Mononuclear cell (primary cell): ENCODE data around the gene COL7A1. TPM values are rescaled to one million over a fixed set of nuclear protein-coding genes. Genes with fewer than 3 reads are reported as not detected.

Experiments used
- H3K27me3 ChIP-seq: 2 replicates; pipeline ENCODE4 v1.6.0; 2011; ENCODE audit warnings: low read length, control low read depth; ENCODE audit not compliant: insufficient read depth
- H3K4me1 ChIP-seq: 2 replicates; pipeline ENCODE4 v1.5.1; 2011; ENCODE audit warnings: mild to moderate bottlenecking, low read length, control low read depth; ENCODE audit not compliant: insufficient read depth
- H3K4me3 ChIP-seq: 2 replicates; pipeline ENCODE4 v1.5.1; 2011; ENCODE audit warnings: mild to moderate bottlenecking, low read length, moderate library complexity
- H3K9me3 ChIP-seq: 2 replicates; pipeline ENCODE4 v1.5.1; 2011; ENCODE audit warnings: low read depth, mild to moderate bottlenecking, control low read depth, low read length
- total RNA-seq: library from RNA; depleted of rRNA; stranded (reverse); fragments of >200 nt; gene quantifications from one replicate; pipeline ENCODE4 v1.2.3, GENCODE V29; 2012

COL7A1 gene
- total RNA-seq, 1 donor = 0.10 TPM

DNA sequence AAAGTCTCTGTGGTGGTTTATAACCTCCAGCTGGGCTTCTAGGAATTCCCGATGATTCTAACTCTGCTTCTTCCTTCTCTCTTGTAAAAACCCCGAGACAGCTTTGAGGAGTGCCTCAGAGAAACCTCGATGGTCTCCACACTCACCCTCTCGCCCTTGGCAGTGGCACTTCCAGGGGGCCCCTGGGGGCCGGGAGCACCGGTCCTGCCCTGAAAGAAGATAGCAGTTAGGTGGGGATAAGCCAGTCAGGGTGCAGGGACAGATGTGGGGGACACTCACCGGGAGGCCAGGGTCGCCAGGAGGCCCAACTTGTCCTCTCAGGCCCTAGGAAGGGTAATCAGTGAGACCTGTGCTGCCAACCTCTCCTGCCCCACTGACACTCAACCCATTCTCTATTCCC lies 9.7 kb downstream of the COL7A1 start:
- Histone ChIP-seq H3K9me3 (no peaks in the 10 kb centered on the region), H3K4me1 (no peaks in the 10 kb centered on the region), H3K27me3 (no peaks in the 10 kb centered on the region), H3K4me3 (no peak overlapping the region)

DNA sequence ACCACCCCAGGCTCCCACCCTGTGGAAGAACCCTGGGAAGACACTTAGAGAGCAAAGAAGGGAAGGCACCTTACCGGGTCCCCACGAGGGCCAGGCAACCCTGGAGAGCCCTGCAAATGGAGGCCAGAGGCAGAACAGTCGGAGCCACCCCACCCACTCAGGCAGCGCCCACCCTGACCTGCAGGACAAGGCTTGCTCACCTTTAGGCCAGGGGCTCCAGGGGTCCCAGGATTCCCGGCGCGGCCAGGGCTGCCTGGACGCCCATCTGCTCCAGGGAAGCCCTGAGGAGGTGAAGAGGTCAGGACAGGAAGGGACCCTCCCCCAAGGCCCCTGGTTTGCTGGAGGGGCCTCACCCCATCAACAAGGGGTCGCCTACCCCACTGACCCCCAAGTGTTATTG lies 10.3 kb downstream of the COL7A1 start:
- Histone ChIP-seq H3K4me1 (no peaks in the 10 kb centered on the region), H3K4me3 (no peak overlapping the region), H3K9me3 (no peaks in the 10 kb centered on the region), H3K27me3 (no peaks in the 10 kb centered on the region)

DNA sequence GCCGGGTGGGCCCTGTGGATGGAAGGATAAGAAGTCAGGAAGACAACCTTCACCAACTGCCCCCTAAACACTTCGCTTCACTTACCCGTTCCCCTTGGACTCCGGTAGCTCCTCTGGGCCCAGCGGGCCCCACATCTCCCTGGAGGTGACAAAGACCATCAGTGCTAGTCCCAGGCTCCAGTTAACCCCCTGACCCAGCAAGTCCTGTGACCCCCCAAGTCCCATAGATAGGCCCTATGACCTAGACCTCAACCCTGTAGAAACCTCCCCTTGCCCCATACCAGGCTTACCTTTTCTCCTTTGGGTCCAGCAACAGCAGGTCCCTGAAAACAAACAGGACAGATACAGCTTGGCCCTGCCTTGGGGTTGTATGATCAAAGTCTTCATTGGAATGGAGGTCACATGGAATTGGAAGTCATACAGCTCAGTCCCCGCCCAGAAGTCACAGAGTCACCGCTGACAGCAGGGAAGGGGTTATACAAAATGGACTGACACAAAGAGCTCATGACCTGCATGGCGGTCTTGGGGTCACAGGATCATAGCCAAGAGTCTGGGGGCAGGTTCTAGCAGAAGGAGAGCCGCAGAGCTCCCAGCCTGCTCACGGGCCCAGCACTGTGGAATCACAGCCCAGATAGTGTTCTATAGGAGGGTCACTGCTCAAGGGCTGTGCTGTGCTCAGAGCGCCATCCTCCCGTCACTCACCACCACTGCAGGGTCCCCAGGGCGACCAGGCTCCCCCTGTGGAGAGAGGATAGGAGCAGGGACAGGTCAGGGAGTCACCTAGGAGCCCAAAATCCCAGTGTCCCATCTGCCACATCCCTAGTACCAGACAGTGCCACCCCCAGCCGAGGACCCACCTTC lies 13.3 kb downstream of the COL7A1 start:
- no peaks in the 10 kb centered on the region for H3K27me3 ChIP-seq
- H3K9me3 ChIP-seq = no peaks in the 10 kb centered on the region
- no peak overlapping the region for H3K4me3 ChIP-seq
- no peaks in the 10 kb centered on the region for H3K4me1 ChIP-seq

- no peaks in the 10 kb centered on the region for H3K9me3 ChIP-seq
- no peak overlapping the region for H3K4me3 ChIP-seq
- H3K27me3 ChIP-seq = no peaks in the 10 kb centered on the region
- no peaks in the 10 kb centered on the region for H3K4me1 ChIP-seq
Measured at GRCh38 chr3:48576647-48577046, 18.5 kb downstream of the COL7A1 start.

DNA sequence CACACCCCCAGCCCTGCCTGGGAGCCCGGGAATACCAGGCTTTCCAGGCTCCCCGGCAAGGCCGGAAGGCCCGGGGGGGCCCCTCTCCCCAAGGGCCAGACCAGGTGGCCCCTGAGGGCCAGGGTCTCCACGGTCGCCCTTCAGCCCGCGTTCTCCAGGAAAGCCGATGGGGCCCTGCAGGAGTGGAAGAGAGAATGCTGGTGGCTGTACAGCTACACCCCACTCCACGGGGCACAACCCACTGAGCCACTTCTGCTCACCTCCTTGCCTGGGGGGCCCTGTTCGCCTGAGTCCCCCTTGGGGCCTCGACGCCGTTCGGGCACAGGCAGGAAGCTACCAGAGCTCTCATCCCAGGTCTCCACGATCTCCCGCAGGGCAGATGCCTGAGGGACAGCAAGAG lies 19.8 kb downstream of the COL7A1 start:
- no peaks in the 10 kb centered on the region for H3K4me1 ChIP-seq
- no peak overlapping the region for H3K4me3 ChIP-seq
- H3K27me3 ChIP-seq = no peaks in the 10 kb centered on the region
- H3K9me3 ChIP-seq = no peaks in the 10 kb centered on the region

DNA sequence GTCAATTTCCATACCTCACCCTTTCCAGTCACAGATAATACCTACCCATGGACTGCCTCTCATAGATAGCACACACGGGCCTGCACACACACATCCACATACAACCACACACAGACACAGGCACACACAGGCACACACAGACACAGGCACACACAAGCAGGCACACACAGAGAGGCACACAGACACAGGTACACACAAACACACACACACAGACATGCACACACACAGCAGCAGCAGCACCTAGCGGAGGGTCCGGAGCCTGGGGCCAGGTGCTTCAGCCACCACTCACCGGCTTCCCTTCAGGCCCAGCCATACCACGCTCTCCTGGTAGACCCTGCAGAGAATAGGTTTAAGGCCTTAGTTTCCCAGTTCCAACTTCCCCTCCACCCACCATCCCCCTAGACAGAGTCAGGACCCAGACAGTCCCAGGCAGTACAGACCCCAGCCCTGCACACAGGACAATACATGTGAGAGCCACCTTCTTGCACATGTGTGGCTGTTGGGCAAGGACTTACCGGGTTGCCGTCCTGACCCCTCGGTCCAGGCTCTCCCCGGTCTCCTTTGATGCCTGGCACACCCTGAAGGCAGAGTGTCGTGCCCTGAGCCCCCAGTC lies 21.1 kb downstream of the COL7A1 start:
- H3K4me1 ChIP-seq = no peaks in the 10 kb centered on the region

GRCh38 chr3:48572517-48572916 lies 22.6 kb downstream of the COL7A1 start:
- H3K27me3 ChIP-seq = no peaks in the 10 kb centered on the region
- H3K4me1 ChIP-seq = no peaks in the 10 kb centered on the region
- H3K9me3 ChIP-seq = no peaks in the 10 kb centered on the region
- H3K4me3 ChIP-seq = no peak overlapping the region

More for the DNA sequence above, 21.1 kb downstream of the COL7A1 start:
- Histone ChIP-seq H3K4me3 (no peak overlapping the region), H3K27me3 (no peaks in the 10 kb centered on the region), H3K9me3 (no peaks in the 10 kb centered on the region)

- H3K4me1 ChIP-seq = no peaks in the 10 kb centered on the region
- no peaks in the 10 kb centered on the region for H3K27me3 ChIP-seq
- no peak overlapping the region for H3K4me3 ChIP-seq
Measured at GRCh38 chr3:48571938-48572337, 23.2 kb downstream of the COL7A1 start.

GRCh38 chr3:48569808-48570450 lies 25.2 kb downstream of the COL7A1 start:
- peaks cover 17% of the 10 kb centered on the region for H3K4me1 ChIP-seq
- no peaks in the 10 kb centered on the region for H3K9me3 ChIP-seq
- H3K27me3 ChIP-seq = no peaks in the 10 kb centered on the region

More at GRCh38 chr3:48571938-48572337, 23.2 kb downstream of the COL7A1 start:
- no peaks in the 10 kb centered on the region for H3K9me3 ChIP-seq

DNA sequence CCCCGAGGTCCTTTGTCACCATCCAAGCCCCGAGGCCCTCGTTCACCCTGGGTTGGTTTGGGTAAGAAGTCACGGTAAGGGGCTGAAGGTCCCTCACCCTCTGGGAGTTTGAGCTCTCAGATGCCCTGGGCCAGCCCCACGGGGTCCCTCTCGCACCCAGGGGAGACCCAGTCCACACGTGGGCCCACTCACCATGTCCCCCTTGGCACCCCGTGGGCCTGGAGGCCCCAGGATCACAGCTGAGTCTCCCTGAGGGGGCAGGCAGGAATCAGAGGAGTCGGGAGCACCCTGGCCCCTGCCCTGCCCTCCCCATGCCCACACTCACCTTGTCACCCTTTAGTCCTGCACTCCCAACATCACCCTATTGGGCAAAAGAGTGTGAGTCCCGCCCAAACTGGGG lies 25.7 kb downstream of the COL7A1 start:
- H3K4me3 ChIP-seq = no peak overlapping the region
- H3K27me3 ChIP-seq = no peaks in the 10 kb centered on the region
- H3K9me3 ChIP-seq = no peaks in the 10 kb centered on the region
- H3K4me1 ChIP-seq = peaks cover 22% of the 10 kb centered on the region

More at GRCh38 chr3:48569808-48570450, 25.2 kb downstream of the COL7A1 start:
- no peak overlapping the region for H3K4me3 ChIP-seq

GRCh38 chr3:48568476-48568875 lies 26.7 kb downstream of the COL7A1 start:
- no peaks in the 10 kb centered on the region for H3K27me3 ChIP-seq
- peaks cover 31% of the 10 kb centered on the region for H3K4me1 ChIP-seq
- no peak overlapping the region for H3K4me3 ChIP-seq
- H3K9me3 ChIP-seq = no peaks in the 10 kb centered on the region

- Histone ChIP-seq H3K4me3 (no peak overlapping the region), H3K4me1 (peaks cover 38% of the 10 kb centered on the region), H3K9me3 (no peaks in the 10 kb centered on the region), H3K27me3 (no peaks in the 10 kb centered on the region)
Measured at GRCh38 chr3:48567500-48567899, 27.6 kb downstream of the COL7A1 start.

- Histone ChIP-seq H3K27me3 (no peaks in the 10 kb centered on the region), H3K4me3 (no peak overlapping the region), H3K4me1 (peaks cover 38% of the 10 kb centered on the region), H3K9me3 (no peaks in the 10 kb centered on the region)
Measured at GRCh38 chr3:48567090-48567489, 28.0 kb downstream of the COL7A1 start.

- no peaks in the 10 kb centered on the region for H3K9me3 ChIP-seq
- H3K4me1 ChIP-seq = peaks cover 43% of the 10 kb centered on the region
- no peak overlapping the region for H3K4me3 ChIP-seq
- H3K27me3 ChIP-seq = no peaks in the 10 kb centered on the region
Measured at GRCh38 chr3:48566401-48566760, 28.7 kb downstream of the COL7A1 start.

DNA sequence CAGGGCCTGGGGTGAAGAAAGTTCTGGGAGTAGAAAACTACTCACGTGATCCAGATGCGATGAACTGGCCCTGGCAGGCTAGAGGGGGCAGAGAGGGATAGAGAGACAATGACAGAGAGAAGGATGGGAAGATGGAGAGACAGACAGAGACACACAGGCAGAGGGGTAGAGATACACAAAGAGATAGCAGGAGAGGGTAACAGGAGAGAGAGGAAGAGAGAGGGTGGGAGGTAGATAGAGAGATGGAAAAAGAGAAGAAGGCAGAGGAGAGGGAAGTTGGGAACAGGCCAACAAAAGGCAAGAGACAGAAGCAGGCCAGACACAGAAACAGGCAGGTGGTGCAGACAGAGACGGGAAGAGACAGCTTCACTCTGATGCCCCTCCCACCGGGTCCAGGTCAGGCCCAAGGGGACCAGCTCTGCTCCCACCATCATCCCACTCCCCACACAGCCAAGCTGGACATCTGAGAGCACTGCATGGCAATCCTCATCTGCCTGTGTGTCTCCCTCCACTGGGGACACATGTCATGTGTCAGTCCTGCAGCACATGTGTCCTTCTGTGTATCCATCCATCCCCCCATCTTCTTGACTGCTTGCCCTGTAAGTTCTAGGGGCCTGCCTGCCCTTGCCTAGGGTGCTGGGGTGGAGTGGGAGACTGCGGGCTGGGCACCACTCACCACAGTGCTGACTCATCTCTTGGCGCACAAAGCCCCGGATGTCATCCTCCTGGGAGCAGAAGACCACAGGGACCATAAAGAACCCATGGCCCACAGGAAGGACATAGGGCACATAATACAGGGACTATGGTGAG lies 29.3 kb downstream of the COL7A1 start:
- Histone ChIP-seq H3K4me3 (no peak overlapping the region), H3K4me1 (peaks cover 49% of the 10 kb centered on the region), H3K27me3 (no peaks in the 10 kb centered on the region), H3K9me3 (no peaks in the 10 kb centered on the region)
